Inflammatory macrophage treated with lipopolysaccharide for 1 hour (primary cell): ENCODE data around the gene POP7.

ENCODE experiments used
- DNase-seq, 2 donors: peaks; one replicate each; pipeline ENCODE4 v3.0.0-alpha.2; 2020 to 2022

The POP7 gene

DNA sequence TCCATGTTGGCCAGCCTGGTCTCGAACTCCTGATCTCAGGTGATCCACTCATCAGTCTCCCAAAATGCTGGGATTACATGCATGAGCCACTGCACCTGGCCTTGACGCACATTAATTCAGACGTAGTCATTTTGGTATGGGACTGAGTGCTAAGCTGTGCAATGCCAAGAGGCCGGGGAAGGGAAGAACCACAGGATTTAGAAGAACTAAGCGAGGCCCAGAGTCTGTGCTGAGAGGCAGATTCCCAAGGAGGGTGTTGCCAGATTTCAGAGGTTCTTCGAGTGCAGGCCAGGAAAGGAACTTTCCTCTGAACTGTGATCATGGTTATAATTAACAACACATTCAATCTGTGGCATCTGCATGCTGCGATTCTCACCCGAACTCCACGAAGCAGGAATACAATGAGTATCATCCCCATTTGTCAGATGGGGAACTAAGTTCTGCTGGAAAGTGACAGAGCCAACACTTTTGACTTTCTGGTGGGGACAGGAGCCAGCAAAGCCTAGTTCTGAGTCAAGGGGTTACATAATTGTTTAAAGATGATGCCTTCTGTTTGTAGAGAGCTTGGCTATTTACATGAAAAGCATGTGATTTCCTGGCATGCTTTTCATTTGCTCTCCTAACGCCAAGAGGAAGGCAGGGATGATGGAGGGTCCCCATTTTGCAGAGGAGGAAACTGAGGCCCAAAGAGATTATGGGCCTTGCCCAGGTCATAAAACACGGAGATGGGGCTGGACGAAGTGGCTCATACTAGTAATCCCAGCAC is 21.3 kb downstream of the POP7 start:
- no peak for DNase-seq

GRCh38 chr7:100728196-100728595 is 22.3 kb downstream of the POP7 start:
- no peak for DNase-seq

DNA sequence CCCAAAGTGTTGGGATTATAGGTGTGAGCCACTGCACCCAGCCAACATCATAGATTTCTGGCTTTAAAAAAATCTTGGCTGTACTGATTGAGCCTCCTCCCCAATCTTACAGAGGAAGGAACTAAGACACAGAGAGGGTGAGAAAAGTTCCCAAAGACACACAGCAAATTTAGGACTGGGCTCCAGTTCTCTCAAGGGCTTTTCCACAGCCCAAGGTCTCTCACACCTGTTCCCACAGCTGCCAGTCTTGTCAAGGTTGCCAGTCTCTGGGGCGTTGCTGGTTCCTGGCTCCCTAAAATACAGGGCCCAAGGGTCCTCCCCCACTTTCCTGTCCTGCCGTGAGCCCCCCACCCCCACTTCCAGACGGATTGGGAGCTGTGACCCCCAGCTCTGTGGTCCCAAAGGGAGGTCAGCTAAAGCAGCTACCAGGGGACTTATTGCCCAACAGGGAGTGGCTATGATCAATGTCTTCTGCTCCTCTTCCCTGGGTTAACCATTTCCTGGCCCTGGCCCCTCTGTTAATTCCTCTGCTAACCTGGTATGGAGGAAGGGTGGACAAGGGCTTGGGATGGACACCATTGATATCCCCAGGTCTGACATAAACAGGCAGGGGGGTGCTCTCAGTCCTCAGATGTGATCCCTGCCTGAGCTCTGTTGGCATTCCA is 24.3 kb downstream of the POP7 start:
- DNase-seq, result no peak

GRCh38 chr7:100731937-100732636 is 26.2 kb downstream of the POP7 start:
- no peak for DNase-seq

GRCh38 chr7:100735730-100736129 is 29.8 kb downstream of the POP7 start:
- DNase-seq, result no peak

- no peak for DNase-seq
Observed at GRCh38 chr7:100736671-100737070, 30.8 kb downstream of the POP7 start.

DNA sequence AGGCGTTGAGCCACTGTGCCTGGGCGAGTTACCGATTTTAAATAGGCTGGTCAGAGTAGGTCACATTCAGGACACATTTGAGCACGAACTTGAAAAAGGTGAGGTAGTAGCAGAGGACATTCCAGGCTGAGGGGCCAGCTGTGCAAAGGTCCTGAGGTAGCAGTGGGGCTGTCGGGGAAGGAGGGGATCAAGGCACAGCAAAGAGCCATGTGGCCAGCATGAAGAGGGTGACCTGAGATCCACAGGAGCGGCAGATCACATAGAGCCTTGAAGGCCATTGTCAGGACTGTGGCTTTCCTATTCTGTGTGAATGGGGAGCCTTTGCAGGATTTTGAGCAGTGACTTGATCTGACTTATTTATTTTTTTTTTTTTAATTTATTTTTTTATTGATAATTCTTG is 34.0 kb downstream of the POP7 start:
- DNase-seq, result no peak

DNA sequence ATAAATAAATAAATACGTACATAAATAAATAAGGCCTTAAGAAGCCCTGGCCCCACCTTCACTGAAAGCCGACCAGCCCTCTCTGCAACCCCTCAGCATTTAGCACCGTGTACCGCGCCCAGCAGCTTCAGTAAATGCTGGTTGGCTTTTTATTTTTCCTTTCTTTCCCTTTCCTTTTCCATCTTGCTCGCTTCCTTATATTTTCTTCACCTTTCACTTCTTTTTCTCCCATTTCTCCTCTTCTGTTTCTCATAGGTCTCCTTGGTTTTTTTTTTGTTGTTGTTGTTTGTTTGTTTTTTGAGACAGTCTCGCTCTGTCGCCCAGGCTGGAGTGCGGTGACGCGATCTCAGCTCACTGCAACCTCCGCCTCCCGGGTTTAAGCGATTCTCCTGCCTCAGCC is 38.7 kb downstream of the POP7 start:
- DNase-seq, result no peak

DNA sequence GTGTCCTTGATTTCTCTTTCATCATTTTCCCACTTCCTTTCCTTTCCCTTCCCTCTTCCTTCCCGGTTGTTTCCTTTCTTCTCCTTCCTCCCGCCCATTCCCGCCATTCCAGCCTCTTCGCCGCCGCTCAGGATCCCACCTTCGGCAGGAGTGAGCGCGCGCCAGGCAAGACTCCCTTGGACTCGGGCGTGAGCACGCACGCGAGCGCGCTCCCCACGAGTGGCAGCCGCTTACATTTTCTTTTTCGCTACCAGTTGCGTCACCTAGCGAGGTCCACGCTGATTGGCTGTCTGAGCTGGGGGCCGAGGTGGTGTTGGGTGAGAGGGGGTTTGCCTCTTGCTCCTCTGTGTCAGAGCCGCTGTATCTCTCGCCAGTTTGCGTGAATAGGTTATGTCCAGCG is 39.3 kb downstream of the POP7 start:
- DNase-seq, result peak; percentile 16 to 18

DNA sequence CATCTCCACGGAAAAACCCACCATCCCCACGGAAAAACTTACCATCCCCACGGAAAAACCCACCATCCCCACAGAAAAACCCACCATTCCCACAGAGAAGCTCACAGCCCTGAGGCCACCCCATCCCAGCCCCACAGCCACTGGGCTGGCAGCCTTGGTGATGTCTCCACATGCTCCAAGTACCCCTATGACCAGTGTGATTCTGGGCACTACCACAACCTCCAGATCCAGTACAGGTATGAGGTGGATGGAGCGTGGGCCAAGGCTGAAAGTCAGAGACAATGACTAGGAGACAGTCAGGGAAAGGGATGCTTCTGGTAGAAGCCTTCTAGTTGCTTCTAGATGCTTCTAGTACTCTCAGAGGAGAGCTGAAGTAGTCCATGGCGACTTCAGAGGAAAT is 47.1 kb downstream of the POP7 start:
- DNase-seq, result no peak

DNA sequence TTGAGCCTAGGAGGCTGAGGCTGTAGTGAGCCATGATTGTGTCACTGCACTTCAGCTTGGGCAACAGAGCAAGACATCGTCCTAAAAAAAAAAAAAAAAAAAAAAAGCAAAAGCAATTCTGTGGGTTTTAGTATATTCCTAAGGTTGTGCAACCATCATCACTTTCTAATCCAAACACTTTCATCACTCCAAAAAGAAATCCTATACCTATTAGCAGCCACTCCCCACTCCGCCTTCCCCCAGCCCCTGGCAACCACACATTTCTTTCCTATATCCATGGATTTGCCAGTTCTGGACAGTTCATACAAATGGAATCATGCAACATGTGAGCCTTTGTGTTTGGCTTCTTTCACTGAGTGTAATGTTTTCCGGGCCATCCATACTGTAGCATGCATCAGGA is 47.8 kb downstream of the POP7 start:
- no peak for DNase-seq
